HK-2 (cell line): ENCODE measurements around the gene TMEM53.

Source experiments
- DNase-seq: peaks from one replicate; pipeline ENCODE4 v3.0.0-alpha.2; 2018; ENCODE audit not compliant: unreplicated experiment

The TMEM53 gene

DNA sequence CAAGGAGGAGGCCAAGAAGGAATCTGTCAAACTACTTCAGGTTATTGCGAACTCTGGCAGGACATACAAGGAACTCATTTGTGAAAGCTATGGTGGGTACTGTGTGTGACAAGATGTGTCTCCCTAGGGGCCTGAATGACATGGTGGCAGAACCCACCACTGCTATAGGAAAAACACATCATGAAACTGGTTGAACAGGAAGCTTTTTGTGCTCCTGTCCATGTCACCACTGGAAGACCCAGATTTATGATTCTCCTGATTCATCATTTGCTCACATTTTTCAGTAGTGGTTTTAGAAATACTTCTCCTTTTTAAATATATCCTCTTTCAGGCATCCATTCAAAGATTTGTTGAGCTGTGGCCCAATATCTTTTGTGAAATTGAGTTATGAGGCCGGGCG is 23.9 kb upstream of the TMEM53 start:
- no peak for DNase-seq

DNA sequence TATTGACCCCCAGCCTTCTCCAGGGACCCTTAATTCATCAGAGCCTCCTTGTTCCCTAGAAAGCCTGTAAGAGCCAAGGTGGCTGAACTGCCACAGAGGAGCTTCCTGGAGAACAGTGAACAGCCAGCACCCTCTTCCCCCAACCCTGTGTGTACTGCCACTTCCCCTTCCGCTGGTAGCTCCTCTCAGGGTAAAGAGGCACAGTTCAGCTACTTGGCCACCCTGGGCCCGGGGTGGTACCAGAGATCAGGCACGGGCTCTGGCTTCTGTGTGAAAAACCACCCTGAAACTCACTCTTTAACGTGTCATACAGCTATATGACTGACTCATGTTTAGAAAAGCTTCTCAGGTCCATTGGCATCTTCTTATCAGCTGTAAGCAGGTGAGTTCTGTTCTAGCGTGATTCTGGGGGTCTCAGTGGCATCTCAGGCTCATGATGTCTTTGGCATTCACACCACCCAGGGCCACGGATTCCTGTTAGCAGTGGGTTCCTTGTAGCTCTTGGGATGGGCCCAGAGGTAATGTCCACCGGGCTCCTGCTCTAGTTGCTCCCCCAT is 22.6 kb upstream of the TMEM53 start:
- DNase-seq, result no peak

DNA sequence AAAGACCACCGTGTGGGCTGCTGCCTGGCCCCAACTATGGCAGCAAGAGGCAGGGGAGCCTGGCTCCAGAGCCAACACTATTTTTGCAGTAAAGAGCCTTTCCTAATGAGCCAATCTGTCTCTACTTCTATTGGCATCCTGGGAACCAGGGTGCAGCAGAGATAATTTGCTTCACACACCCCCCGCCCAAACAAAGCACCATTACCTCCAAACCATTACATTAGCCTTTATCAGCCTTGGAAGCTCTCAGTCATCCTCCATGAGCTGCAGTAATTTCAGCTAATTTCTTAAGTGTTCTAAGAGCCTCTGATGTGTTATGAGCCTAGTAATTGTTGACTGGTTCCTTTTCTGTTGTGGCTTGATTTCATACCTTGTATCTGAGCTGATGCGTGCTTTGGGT is 21.8 kb upstream of the TMEM53 start:
- no peak for DNase-seq

DNA sequence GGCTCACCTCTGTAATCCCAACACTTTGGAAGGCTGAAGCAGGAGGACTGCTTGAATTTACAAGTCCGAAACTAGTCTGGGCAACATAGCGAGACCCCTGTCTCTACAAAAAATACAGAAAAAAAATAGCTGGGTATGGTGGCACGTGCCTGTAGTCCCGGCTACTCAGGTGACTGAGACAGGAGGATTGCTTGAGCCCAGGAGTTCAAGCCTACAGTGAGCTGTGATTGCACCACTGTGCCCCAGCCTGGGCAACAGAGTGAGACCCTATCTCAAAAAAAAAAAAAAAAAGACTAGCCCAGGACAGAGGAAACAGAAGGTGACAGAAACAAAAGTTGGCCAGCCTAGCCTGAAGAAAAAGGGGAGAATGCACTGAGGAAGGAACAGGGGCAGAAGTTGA is 21.4 kb upstream of the TMEM53 start:
- DNase-seq, result no peak

DNA sequence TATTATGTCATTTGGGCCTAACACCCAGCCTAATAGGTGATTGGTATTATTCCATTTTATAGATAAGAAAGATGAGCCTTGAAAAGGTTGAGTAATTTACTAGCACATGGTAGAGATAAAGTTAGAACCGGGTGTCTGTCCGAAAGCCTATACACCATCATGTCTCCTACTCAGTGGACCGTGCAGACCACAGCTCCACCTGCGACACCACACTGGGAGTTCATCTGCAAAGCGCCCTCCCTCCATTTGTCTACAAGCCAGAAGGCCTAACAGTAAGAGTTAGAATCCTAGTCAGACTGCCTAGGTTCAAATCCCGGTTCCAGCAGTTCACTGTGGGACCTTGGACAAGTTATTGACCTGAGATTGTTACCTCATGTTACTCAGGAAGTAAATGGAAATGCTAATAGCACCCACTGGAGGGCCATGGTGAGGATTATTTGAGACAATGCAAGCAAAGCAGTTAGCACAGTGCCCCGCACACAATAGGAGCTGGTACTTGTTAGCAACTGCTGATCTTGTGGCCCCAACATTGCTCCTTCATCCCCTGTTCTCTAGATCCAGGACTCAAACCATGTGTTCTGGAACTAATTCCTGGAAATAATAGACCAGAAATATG is 20.7 kb upstream of the TMEM53 start:
- no peak for DNase-seq

DNA sequence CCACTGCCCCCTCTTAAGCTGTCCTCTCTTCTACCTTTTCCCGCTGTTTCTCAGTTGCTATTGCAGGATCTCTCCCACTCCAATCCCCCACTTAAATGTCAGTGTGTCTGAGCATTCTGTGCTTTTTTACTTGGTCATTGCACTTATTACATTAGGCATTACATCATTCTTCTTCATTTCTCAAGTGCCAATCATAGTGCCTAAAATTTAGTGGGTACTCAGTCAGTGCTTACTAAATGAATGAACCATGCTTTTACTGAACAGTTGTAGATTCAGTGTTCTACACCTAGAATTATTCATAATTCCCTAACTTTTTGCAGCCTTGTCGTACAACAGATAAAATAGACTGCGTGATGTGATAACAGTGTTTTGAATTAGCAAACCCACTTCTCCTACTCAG is 19.6 kb upstream of the TMEM53 start:
- no peak for DNase-seq

DNA sequence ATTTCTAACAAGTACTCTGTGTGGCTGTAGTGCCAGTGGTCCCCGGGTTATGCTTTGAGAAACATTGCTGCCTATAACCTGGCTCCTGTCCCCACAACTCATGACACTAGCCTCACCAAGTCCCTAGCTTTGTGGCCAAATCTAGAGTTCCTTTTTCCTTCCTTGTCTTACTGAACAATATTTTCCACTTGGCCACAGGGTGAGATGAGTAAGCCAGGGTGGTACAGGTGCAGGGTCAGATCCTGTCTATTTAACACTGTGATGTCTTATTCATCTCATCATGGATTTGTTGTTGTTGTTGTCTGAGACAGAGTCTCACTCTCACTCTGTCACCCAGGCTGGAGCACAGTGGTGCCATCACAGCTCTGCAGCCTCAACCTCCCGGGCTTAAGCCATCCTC is 18.9 kb upstream of the TMEM53 start:
- no peak for DNase-seq

DNA sequence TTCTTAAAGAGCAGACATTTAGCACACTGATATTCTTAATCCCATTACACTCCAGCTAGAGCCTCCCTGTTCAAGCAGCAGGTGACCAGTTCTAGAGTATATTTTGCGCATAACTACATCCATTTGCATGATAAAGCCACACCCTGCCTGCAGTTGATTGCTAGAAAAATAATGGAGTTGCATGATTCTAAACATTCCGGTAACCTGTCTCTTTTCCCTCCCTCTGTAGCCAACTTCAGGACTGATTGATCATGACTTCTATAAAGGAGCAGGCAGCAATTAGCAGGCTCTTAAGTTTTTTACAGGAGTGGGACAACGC is 15.1 kb upstream of the TMEM53 start:
- no peak for DNase-seq

DNA sequence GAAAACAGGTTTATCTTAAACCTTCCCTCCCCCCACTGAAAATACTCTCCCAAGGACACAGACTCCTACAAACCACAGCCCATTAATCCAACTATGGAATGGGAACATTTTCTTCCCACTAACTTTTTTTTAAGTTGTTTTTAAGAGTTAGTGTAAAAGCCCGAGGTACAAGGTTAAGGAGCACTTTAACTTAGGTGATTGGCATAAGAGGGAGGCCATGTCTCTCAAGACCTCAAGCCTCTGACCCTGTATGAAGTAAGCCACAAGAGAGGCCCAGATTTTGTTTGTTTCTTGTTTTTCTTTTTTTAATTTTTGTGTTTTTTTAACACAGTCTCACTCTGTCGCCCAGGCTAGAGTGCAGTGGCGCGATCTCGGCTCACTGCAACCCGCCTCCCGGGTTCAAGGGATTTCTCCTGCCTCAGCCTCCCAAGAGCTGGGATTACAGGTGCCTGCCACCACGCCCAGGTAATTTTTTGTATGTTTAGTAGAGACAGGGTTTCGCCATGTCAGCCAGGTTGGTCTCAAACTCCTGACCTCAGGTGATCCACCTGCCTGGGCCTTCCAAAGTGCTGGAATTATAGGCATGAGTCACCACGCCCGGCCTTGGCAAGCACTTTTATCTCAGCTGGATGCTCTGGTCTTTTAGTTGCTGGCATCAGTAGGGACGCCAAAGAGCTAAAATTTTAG is 14.6 kb upstream of the TMEM53 start:
- no peak for DNase-seq

DNA sequence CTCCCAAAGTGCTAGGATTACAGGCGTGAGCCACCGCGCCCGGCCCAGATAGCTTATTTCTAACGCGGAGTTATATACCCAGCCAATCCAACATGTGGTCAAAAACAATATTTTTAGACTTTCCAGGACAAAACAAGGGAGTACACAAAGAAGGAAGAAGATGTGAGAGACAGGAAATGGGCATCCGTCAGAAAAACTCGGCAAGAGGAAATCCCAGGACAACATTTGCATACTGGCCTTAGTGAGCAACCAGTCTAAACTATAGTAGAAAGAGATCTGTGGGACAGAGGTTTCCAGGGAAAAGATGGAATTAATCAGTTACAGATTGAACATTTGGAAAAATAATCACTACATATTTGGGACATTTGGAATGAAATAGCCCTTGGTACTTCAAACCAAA is 11.6 kb upstream of the TMEM53 start:
- DNase-seq, result no peak

DNA sequence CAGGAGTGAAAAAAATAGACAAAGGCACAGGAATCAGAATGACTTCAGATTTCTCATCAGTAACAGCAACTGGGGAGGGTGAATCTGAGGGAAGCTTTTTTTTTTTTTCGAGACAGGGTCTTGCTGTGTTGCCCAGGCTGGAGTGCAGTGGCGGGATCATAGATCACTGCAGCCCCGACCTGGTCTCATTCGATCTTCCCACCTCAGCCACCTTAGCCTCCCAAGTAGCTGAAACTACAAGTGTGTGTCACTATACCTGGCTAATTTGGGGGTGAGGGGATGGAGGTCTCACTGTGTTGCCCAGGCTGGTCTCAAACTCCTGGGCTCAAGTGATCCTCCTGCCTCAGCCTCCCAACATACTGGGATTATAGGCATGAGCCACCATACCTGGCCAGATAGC is 10.9 kb upstream of the TMEM53 start:
- no peak for DNase-seq

DNA sequence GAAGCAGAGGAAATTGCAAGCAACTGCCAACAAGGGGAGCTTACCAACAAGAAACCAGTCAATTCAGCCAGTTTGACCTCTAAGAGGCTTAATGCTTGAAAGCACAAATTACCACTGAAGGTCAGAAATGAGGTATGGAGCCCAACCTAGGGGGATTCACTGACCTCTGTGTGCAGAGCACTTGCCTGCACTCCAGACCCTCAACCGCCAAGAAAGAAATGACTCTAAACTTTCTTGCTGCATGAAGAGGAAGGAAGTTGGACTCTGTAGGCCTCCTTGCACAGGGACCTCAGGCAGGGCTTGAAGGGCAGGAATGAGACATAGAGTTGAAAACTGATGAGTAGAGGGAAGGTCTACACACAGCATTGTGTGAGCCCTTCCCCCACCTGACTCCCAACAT is 10.2 kb upstream of the TMEM53 start:
- no peak for DNase-seq

DNA sequence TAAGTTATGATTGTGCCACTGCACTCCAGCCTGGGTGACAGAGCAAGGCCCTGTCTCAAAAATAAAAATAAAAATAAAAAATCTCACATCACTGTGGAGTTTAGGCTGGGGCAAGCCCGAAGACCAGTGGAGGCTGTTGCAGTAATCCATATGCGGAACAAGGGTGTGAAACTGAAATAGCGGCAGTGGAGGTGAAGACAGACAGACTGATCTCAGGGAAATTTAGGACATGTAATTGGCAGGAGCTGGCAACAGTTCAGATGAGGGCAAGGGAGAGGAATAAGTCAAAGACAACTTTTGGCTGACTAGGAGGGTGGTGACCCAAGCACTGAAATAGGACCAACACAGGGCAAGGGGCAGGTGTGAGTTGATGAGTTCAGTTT is 8.6 kb upstream of the TMEM53 start:
- DNase-seq, result no peak

DNA sequence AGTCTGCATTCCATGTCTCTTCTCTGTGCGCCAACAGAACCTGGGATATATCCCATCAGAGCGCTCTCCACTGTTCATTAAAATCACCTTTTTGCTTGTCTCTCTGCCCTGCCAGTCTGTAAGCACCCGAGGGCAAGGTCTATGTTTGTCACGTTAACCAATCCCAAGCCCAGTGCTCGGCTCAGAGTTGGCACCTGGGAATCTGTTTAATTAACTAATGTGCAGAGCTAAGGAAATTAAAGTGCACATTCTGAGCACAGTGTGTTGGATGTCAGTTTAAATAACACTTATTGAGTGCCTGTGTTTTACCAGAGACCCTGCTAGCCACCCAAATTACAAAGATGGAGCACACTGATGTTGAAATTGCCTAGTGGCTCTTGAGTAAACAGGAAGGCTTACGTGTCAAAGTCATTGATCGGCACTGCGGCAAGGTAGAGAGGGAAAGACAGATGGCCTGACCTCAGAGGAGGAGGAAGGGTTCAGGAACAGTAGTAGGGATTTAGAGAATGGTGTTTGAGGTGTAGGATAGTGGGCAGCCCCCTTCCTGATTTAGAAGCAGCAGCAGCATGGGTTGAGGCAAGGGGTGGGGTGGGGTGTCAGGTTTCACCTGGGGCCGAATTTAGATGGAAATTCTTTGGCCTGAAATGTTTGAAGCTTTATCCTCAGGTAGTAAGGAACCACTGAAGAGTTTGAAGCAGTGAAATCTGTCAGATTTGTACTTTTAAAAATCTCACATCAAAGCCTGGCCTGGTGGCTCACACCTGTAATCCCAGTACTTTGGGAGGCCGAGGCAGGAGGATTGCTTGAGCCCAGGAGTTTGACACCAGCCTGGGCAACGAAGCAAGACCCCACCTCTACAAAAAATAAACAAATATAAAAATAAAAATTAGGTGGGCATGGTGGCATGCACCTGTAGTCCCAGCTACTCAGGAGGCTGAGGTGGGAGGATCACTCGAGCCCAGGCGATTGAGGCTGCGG is 7.9 kb upstream of the TMEM53 start:
- DNase-seq, result no peak

DNA sequence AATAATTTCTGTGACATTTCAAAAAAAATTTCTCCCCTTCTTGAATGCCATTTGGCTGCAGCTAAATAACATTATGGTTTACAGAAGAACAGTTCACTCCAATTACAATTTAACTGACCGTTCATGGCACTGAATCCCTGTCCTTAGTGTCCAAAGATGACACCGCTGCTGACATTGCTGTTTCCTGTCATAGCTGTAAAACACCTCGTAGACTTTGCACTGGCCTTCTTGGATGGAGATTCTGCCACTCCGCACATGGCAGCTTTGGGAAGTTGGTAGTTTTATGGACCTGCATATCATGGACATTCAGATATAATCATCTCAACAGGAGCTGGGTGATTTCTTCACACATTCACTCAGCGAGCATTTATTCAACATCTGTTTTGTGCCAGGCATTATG is 5.2 kb upstream of the TMEM53 start:
- DNase-seq, result no peak

DNA sequence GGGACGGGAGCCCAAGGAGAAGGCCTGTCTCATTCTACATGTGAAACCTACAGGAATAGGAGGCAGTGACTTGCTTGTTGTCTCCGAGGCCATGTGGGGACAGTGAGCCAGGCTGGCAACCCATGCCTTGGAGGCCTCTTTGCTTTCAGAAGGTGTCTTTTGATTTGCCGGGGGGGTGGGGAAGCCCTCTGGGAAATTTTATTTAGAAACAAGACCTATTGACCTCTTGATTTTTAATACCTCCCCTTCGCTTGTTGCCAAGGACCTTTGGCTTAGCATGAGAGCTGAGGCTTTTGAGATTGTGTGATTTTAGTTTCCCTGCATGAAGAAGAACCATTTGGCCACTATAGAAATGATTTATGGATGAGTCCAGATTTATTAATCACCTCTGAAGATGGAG is 4.3 kb upstream of the TMEM53 start:
- DNase-seq, result no peak

DNA sequence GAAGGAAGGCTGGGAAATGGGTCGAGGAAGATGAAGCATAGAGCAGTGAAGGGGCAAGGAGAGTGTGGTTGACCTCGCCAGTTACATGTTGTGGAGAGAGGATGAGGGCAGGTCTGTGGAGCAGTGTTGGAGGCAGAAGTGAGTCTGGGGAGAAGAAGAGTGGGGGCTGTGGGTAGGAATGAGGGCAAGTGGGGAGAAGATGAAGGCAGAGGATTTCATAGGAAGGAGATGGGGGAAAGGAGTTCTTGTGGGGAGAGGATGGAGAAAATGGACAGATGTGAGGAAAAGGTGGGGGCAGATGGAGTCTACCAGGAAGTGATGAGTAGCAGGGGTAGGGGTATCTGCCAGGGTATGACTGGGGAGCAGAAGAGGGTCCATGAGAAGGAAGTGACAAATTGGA is 3.8 kb upstream of the TMEM53 start:
- DNase-seq, result no peak

DNA sequence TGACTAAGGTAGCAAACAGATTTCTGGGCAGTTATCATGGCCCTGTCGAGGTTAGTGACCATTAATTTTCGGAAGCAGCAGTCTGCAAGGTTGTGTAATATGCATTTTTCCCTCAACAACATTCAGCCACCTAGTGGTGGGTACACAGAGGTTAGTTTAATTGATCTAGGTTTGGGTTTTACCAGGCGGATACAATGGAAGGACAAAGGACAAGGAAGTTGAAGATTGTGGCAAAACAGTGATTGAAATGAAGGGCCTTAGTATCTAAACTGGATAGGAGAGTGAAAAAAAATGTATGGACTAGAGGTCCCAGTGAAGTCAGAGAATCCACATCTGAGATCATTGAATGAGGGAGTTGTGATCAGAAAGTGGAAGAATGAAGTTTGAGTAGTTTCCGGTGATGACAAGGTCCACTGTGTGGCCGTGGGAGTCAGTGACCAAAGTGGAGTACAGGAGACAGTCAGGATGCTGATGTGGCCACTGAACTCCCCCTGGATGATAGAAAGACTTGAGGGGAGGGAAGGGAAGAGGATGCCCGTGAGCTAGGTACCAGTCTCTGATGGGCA is 3.0 kb upstream of the TMEM53 start:
- DNase-seq, result no peak

DNA sequence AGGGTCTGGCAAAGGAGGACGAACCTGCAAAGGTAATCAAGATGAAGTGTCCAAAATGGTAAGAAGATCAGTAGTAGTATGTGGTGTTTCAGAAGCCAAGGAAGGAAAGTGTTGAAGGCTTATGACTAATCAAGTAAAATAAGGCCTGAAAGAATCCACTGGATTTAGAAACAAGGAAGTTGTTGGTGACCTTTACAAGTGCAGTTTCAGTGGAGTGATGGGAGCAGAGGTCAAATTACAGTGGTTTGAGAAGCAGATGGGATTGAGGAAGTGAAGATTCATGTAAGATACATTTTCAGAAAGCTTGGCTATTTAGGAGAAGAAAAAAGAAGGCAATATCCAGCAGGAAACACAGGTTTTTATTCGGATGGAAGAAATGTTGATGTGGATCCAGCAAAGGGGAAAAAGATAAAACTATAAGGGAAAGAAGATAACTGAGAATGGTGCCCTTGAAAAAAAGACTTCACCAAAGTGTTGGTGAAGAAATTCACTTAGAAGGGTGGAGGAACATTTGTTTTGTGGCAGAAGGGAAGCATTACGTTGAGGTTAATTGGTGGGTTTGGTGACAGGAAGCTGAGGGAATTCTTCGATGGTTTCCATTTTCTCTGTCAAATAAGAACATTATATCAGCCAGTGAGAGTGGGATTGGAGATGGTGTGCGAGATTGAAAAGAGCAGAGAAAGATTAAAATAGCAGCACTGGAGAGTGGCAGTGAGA is 2.4 kb upstream of the TMEM53 start:
- no peak for DNase-seq

DNA sequence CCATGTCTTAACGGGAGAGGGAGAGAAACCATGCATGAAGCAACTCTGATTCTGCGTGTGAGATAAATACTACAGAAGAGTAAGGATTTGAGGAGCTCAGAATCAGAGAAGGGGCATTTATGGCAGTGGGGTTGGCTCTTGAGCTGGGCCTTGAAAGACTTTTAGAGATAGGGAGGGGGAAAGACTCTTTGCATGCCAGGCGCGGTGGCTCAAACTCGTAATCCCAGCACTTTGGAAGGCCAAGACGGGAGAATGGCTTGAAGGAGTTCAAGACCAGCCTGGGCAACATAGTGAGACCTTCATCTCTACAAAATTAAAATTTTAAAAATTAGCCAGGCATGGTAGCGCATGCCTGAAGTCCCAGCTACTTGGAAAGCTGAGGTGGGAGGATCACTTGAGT is 905 bp upstream of the TMEM53 start:
- DNase-seq, result no peak

DNA sequence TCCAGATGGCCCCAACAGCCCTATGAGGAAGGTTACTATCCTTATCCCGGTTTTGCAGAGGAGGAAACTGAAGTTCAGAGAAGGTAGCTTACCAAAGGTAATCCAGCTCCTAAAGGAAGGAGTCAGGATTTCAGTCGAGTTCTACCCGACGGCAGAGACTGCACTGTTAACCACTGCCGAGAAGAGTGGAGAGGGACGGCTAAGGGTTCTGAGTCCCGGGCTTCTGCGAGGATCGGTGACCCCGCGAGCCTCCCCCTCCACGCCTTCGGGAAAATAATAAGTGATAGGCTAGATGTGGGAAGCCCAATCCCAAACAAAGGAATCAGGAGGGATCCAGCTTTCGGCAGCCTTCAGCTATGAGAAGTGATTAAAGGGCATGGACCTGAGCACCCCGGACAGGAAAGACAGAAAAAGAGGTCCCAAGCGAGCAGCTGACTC is 587 bp downstream of the TMEM53 start:
- no peak for DNase-seq
